Stimulated activated CD8-positive, alpha-beta memory T cell treated with anti-CD3 and anti-CD28 coated beads, Interleukin-15, amount 100 ng/mL, for 4 hours (primary cell): Measurements from ENCODE around the gene MMS22L.
"Not testable (repeated sequence)": the region's sequence is repeated elsewhere in the genome, so short reads cannot be mapped to it uniquely, and the experiment has no call there.

Experiments used
- DNase-seq, 2 donors: peaks; one replicate each; pipeline ENCODE4 v3.0.0-alpha.2; 2020; ENCODE audit warnings: low read depth in 2 of 2

Gene MMS22L

DNA sequence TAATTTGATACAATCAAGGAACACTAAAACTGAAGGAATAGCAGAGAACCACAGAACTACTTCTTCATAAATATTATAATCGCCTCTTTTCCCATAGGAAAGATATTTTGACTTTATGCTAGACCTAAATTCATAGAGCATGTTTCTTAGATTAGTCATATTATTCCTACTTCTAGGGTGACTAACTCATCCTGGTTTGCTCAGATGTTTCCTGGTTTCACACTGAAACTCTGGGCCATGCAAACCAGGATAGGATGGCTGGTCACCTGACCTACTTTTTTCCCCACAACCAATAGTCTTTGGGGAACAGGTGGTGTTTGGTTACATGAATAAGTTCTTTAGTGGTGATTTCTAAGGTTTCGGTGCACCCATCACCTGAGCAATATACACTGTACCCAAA, 42.8 kb downstream of the MMS22L start:
- DNase-seq = no peak

GRCh38 chr6:97231911-97232310, 51.1 kb downstream of the MMS22L start:
- DNase-seq = no peak

- no peak for DNase-seq
Observed at GRCh38 chr6:97222903-97223302, 60.1 kb downstream of the MMS22L start.

DNA sequence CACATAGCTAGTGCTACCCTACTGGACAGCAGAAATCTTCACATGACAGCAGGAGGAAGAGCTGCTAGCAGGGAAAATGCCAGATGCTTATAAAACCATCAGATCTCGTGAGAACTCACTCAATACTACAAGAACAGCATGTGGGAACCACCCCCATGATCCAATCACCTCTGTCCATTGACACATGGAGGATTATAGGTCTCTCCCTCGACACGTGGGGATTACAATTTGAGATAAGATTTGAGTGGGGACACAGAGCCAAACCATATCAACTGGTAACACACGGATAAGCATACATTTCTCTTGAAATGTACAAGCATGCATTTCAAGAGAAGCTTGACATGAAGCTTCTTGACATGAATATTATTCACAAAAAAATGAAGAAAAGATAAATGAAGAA, 64.1 kb downstream of the MMS22L start:
- no peak for DNase-seq

DNA sequence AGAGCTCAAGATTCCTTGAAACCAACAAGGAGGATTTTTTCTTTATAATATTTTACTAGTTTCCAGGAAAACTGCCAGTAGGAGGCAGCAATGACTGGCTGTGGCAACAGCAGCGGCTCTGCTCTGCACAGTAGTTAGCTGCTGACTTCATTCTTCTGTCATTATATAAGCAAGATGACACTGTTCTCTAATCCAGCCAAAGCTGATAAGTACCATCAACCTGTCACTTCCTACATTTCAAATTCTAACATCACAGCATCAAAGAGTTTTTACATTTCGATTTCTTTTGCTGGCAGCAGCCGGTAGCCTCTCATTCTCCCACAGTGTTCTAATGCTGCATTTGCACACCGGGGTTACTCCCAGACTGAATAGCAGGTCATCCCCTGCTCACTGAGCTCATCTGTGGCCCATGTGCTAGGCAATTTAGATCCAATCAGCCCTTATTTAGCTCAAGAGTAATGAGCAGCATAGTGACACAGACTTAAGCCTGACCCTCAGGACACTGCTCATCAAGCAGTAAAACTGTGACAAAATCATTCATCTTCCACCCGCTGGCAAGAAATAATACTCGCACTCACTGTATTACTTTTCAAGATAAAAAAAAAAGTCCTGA, 67.8 kb downstream of the MMS22L start:
- DNase-seq = no peak

GRCh38 chr6:97214671-97215070, 68.3 kb downstream of the MMS22L start:
- no peak for DNase-seq

GRCh38 chr6:97207383-97207782, 75.6 kb downstream of the MMS22L start:
- DNase-seq = no peak

DNA sequence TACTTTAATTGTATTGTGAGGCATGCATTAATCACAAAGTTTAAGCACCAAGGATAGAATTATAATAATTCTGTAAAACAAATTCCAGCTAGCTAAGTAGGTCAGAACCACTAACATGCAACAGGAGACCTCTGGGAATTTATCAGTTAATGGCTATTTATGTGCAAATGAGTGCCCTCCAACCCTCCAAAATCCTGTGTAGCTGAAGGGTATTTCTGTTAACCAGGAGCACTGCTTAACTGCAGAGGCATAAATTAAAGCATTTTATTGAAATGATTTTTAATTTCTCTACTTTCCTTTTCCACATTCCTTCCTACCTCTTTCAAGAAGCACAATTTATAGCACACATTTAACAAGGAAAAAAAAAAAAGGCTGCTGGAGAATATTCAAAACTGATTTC, 77.0 kb downstream of the MMS22L start:
- DNase-seq = no peak

DNA sequence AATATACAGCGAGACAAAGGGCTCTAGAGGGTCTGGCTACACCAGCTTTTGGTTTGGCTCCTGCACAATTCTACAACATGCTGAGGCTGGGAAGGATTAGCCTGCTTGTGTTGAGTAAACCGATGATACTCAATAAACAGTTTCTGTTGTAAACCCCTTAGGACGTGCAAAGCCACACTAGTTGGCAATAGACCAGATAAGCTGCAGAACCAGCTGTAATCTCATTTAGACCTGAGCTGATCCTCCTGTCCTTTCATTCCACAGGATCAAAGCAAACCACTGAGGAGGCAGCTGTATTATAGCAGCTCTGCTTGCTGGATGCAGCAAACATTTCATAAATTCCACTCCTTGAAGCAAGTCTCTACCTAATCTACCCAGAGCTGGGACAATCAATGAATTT, 79.7 kb downstream of the MMS22L start:
- DNase-seq = no peak

DNA sequence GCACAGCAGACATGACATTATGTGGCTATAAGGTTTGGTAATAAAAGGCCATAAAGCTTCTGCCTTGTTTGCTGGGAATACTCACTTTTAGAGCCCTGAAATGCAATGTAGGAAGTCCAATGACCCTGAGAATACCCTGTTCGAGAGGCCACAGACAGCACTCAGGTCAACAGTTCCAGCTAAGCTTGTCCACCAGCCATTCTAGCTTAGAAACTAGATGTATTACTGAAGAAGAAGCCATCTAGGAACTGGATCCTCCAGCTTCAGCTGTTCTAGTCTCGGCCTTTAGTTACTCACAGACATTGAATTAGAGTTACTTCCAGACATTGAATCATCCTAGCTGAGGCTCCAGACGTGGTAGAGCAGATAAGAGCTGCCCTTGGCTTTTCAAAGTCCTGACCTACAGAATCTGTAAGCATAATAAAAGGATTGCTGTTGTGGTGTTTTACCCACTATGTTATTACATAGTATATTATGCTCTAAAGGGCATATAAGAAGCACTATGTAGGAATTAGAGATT, 84.9 kb downstream of the MMS22L start:
- no peak for DNase-seq

- DNase-seq = no peak
Observed at GRCh38 chr6:97195117-97195516, 87.9 kb downstream of the MMS22L start.

GRCh38 chr6:97189767-97190166, 93.2 kb downstream of the MMS22L start:
- no peak for DNase-seq

DNA sequence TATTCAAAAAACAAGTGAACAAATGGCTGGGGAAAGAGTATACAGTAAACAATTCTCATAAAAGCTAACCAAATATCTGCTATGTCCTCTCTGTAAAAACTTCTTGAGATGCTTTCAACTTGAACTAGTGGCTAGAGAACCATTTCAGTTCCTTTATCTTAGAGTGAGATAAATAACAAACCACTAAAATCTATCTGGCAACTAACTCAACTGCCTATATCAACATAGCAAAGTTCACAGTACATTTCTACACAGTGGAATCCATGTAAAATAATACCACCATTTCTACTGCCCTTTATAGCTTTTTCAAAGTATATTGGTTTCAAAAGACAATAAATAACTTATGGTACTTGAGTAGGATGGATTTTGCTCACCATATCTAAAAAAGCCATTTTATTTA, 95.1 kb downstream of the MMS22L start:
- no peak for DNase-seq

DNA sequence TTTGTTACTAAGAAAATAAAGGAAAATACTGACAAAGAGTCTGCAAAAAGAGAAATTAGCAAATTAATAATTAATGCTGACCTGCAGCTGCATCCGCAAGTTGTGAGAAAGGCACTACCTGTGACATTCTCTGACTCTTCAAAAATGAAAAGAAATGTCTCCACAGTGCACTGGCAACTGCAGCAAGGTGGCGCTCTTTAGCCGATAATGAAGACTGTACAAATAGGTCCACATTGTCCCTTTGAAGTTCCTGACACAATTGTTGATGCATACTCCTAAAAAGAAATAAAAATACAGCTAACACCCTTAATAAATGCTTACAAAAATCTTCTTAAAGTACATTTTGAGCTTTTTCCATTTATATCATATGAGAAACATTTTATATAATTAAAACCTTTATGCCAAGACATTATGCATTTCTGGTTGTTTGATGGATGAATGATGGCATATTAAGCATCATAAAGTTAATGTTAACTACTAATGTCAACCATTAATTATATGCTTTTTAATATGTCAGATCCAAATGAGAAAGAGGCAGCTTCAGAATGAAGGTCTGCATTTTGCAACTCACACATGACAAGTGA, 96.5 kb downstream of the MMS22L start:
- DNase-seq = peak in 1 of 2 donors; percentile 22

- DNase-seq = no peak
Observed at GRCh38 chr6:97177905-97178304, 105.1 kb downstream of the MMS22L start.

DNA sequence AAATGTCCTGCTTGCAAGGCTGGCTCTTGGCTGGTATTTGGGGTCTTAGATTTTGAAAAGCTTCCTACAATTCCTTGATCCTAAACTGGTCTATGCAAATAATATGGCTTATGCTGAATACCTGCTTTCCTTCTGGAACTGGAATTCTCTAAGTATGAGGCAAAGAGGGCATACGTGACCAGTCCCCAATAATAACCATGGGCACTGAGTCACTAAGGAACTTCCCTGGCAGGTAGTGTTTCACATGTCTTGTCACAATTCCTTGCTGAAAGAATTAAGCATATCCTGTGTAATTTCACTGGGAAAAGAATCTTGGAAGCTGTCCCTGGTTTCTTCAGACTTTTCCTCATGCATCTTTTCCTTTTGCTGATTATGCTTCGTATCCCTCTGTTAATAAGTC, 106.5 kb downstream of the MMS22L start:
- DNase-seq = no peak

GRCh38 chr6:97175806-97176205, 107.2 kb downstream of the MMS22L start:
- no peak for DNase-seq

GRCh38 chr6:97174471-97174870, 108.5 kb downstream of the MMS22L start:
- no peak for DNase-seq

DNA sequence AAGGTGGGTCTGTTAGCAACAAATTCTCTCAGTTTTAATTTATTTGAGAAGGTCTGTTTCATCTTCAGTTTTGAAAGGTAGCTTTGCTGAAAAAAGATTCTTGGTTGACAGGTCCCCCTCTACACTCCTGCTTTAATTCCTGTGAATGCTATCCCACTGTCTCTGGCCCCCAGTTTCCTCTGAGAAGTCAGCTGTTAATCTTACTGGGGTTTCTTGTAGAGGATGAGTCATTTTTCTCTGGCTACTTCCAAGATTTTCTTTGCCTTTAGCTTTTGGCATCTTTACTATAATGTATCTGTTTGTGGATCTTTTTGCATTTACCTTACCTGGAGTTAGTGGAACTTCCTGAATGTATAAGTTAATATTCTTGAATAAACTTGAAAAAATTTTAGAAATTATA, 122.7 kb downstream of the MMS22L start:
- DNase-seq = no peak

DNA sequence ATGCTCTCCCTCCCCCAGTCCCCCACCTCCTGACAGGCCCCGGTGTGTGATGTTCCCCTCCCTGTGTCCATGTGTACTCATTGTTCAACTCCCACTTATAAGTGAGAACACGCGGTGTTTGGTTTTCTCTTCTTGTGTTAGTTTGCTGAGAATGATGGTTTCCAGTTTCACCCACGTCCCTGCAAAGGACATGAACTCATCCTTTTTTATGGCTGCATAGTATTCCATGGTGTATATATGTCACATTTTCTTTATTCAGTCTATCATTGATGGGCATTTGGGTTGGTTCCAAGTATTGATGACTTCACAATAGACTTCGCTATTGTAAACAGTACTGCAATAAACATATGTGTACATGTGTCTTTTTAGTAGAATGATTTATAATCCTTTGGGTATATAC, 127.6 kb downstream of the MMS22L start:
- not testable (repeated sequence) for DNase-seq

- no peak for DNase-seq
Observed at GRCh38 chr6:97154015-97154414, 129.0 kb downstream of the MMS22L start.

DNA sequence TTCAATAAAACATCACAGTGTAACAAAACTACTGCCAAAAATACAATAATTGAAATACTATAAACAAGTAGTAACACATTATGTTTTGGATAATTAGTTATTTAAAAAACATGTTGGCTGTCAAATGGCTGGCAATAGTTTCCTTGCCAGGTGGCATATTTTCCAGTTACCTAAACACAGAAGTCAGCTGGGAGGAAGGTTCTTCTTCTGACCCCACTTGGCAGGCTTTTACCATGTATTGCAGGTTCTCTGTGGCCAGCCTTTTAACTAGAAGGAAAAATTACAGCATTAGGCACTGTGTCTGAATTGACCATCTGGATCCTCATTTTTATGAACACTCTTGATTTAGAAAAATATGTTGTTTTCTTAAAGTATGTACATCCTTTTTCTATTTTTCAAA, 131.4 kb downstream of the MMS22L start:
- DNase-seq = no peak

DNA sequence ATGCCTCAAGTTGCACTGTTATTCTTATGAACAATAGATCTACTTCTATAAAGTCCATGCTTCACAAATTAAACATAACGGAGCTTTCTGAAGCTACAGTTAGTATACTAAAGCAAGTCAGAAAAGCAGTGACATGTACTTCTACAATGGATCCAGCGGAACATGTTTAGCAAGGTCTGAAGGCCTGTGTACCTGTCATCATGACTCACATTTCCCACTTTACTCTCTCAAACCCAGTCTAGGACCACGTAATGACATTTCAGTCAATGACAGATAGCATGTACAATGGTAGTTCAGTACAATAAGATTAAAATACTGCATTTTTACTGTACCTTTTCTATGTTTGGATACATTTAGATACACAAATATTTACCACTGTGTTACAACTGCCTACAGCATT, 132.1 kb downstream of the MMS22L start:
- DNase-seq = no peak

GRCh38 chr6:97147421-97147820, 135.6 kb downstream of the MMS22L start:
- DNase-seq = no peak
